Activated CD4-positive, alpha-beta T cell treated with anti-CD3 and anti-CD28 coated beads, Interleukin-2, amount 10 ng/mL, durations not matched to agents 24 days and 14 days (primary cell): Measurements from ENCODE around the gene ACE. TPM values are rescaled to one million over a fixed set of nuclear protein-coding genes. Genes with fewer than 3 reads are reported as not detected.

Experiments used
- DNase-seq: peaks from one replicate; pipeline ENCODE4 v3.0.0; 2022
- H3K27ac Mint-ChIP-seq: one replicate; pipeline ENCODE4 v1.8.0; 2022; ENCODE audit warnings: mild to moderate bottlenecking, mixed read lengths
- H3K27me3 Mint-ChIP-seq: one replicate; pipeline ENCODE4 v1.8.0; 2022; ENCODE audit warnings: mixed read lengths
- H3K36me3 Mint-ChIP-seq: one replicate; pipeline ENCODE4 v1.8.0; 2022; ENCODE audit warnings: low read depth, mild to moderate bottlenecking, mixed read lengths
- H3K4me1 Mint-ChIP-seq: one replicate; pipeline ENCODE4 v1.8.0; 2021; ENCODE audit warnings: mixed read lengths
- H3K4me3 Mint-ChIP-seq: one replicate; pipeline ENCODE4 v1.8.0; 2022; ENCODE audit warnings: mild to moderate bottlenecking, moderate library complexity, mixed read lengths
- H3K9me3 Mint-ChIP-seq: one replicate; pipeline ENCODE4 v1.8.0; 2021; ENCODE audit warnings: mixed read lengths
- intact Hi-C: fragments of 100-400 bp; cut with micrococcal nuclease; formaldehyde crosslinking; loops from one replicate; pipeline ENCODE4 v1.15.1; 2023
- total RNA-seq: library from RNA; stranded (reverse); gene quantifications from 2 replicates; pipeline ENCODE4 v1.2.3, GENCODE V29; 2022

Gene ACE
- total RNA-seq, 1 donor from 2014 or later = not detected

DNA sequence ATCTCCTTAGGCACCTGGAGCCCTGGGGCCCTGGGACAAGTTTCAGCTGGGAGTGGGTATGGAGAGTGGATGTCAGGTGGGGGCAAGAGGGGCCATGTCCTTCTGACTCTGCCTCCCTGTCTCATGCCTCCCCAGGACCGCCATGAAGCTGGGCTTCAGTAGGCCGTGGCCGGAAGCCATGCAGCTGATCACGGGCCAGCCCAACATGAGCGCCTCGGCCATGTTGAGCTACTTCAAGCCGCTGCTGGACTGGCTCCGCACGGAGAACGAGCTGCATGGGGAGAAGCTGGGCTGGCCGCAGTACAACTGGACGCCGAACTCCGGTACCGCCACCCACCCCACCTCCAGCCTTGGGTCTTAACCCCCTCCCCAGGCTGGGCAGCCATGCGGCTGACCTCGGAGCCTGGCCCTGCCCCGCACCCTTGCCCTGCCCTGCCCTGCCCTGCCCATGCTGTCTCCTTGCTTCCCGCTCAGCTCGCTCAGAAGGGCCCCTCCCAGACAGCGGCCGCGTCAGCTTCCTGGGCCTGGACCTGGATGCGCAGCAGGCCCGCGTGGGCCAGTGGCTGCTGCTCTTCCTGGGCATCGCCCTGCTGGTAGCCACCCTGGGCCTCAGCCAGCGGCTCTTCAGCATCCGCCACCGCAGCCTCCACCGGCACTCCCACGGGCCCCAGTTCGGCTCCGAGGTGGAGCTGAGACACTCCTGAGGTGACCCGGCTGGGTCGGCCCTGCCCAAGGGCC lies 20.0 kb downstream of the ACE start:
- H3K36me3 Mint-ChIP-seq = no peaks in the 10 kb centered on the region
- no peak overlapping the region for H3K4me3 Mint-ChIP-seq
- intact Hi-C loops = no loop called here
- DNase-seq = no peak
- H3K9me3 Mint-ChIP-seq = no peaks in the 10 kb centered on the region
- no peak overlapping the region for H3K27ac Mint-ChIP-seq
- H3K27me3 Mint-ChIP-seq = peaks cover 11% of the 10 kb centered on the region
- H3K4me1 Mint-ChIP-seq = peaks cover 4% of the 10 kb centered on the region

DNA sequence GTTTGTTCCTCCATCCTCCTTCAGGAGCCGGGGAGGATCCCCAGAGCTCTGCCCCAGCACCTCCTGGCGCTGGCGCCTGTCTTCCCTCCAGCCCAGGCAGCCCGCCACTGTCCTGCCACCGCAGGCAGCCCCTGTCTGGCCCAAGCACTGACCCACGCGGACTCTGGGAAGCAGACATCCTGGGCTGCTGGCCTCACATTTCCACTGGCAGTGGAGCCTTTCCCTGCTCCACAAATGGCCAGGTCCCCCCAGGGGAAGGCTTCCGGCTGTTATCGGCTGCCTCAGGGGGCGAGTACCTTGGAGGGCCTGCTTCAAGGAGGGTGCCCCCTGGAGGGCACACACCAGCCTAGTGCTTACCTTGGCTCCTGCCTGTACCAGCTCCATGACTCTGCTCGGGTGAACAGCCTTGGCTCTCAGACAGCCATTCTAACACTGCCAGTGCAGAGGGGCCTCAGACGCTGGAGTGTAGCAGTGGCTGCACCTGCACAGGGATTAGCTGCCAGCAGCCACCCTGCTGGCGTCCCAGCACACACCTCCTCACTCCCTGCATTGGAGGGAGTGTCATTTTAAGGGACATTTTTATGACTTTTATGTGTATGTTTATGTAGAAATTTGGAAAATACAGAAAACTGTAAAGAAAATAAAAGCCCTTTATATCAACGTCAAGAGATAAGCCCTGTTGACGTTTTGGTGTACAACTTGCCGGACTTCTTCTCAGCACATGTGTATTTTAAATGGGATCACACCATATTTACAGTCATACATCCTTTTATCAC lies 21.0 kb downstream of the ACE start:
- DNase-seq = no peak
- H3K27ac Mint-ChIP-seq = no peak overlapping the region
- H3K36me3 Mint-ChIP-seq = no peaks in the 10 kb centered on the region
- peaks cover 18% of the 10 kb centered on the region for H3K27me3 Mint-ChIP-seq
- peaks cover 4% of the 10 kb centered on the region for H3K4me1 Mint-ChIP-seq
- intact Hi-C loops = loop anchor here (1.0 kb wide), 1 partner anchor 46 kb away; no protein-coding TSS in a partner anchor
- H3K4me3 Mint-ChIP-seq = no peak overlapping the region
- H3K9me3 Mint-ChIP-seq = no peaks in the 10 kb centered on the region

DNA sequence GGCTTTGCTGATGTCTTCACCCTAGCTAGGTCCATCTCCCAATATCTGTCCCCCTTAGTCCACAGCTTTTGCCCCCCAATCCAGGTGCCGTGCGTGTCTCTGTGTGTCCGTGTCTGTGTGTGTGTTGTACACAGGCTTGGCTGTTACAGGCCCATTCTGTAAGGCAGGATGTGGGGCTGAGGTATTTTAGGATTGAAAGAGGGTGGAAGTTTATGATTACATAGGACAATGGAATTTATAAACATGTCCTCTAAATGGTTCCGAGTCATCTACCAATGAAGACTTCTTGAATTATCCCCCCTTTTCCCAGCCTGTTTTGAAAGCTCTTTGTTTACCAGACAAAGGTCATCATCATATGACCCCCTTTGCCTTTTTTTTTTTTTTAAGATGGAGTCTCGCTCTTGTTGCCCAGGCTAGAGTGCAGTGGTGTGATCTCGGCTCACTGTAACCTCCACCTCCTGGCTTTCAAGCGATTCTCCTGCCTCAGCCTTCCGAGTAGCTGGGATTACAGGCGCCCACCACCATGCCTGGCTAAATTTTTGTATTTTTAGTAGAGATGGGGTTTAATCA lies 21.9 kb downstream of the ACE start:
- intact Hi-C loops = loop anchor here (1.0 kb wide), 1 partner anchor 46 kb away; no protein-coding TSS in a partner anchor
- peaks cover 4% of the 10 kb centered on the region for H3K4me1 Mint-ChIP-seq
- DNase-seq = no peak
- H3K27me3 Mint-ChIP-seq = peaks cover 24% of the 10 kb centered on the region
- no peaks in the 10 kb centered on the region for H3K9me3 Mint-ChIP-seq
- no peaks in the 10 kb centered on the region for H3K36me3 Mint-ChIP-seq
- no peak overlapping the region for H3K4me3 Mint-ChIP-seq
- no peak overlapping the region for H3K27ac Mint-ChIP-seq

DNA sequence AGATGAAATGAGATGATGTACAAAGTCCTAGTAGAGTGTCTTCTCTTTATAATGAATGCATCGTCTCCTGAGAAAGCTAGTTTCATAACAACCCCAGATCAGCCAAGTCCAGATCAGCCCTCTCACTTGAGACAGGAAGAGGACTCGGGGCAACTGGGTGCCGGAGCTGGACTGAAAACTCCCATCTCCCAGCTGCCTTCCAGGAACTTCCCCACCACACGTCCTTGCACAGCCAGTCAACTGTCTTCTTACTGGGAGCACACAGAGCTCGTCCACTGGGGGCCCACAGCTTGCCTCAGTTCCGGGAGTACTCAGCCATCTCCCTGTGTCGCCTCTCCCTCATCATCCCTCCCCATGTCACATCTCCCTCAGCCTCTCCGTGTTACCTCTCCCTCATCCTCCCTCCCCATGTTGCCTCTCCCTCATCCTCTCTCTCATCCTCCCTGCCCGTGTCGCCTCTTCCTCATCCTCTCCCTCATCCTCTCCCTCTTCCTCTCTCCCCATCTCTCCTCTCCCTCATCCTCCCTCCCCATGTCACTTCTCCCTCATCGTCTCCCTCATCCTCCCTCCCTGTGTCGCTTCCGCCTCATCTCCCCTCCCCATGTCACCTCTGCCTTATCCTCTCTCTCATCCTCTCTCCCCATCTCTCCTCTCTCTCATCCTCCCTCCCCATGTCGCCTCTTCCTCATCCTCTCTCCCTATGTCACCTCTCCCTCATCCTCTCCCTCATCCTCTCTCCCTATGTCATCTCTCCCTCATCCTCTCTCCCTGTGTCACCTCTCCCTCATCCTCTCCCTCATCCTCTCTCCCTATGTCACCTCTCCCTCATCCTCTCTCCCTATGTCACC lies 23.9 kb downstream of the ACE start:
- H3K9me3 Mint-ChIP-seq = peaks cover 9% of the 10 kb centered on the region
- H3K27ac Mint-ChIP-seq = no peak overlapping the region
- H3K4me3 Mint-ChIP-seq = no peak overlapping the region
- H3K36me3 Mint-ChIP-seq = no peaks in the 10 kb centered on the region
- peaks cover 4% of the 10 kb centered on the region for H3K4me1 Mint-ChIP-seq
- no peak for DNase-seq
- intact Hi-C loops = no loop called here
- H3K27me3 Mint-ChIP-seq = peaks cover 34% of the 10 kb centered on the region

DNA sequence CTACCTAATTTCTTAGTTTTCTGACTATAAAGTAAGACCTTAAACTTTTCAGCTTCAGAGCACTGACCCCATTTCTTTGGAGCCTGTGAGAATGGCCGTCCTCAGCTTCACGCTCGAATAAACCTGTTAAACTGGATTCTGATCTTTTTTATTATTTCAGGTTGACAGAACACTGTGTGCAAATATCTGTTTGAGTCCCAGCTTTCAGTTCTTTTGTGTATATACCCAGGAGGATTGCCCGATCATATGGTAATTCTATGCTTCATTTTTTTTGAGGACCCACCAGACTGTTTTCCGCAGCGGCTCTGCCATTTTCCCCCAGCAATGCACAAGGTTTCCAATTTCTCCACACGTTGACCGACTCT lies 26.5 kb downstream of the ACE start:
- peaks cover 9% of the 10 kb centered on the region for H3K9me3 Mint-ChIP-seq
- intact Hi-C loops = no loop called here
- peaks cover 34% of the 10 kb centered on the region for H3K27me3 Mint-ChIP-seq
- H3K36me3 Mint-ChIP-seq = no peaks in the 10 kb centered on the region
- DNase-seq = no peak
- H3K4me3 Mint-ChIP-seq = no peak overlapping the region
- H3K27ac Mint-ChIP-seq = no peak overlapping the region
- peaks cover 4% of the 10 kb centered on the region for H3K4me1 Mint-ChIP-seq

DNA sequence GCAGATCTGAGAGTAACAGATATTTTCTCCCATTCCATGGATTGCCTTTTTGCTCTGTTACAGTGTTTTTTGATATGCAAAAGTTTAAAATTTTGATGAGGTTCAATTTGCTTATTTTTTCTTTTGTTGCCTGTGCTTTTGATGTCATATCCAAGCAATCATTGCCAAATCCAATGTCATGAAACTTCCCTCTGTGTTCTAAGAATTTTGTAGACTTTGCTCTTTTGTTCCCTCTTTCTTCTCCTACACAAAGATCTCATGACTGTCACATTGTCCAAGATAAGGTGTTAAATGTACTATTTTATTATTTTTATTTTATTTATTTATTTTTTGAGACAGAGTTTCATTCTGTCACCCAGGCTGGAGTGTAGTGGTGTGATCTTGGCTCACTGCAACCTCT lies 27.4 kb downstream of the ACE start:
- H3K9me3 Mint-ChIP-seq = peaks cover 9% of the 10 kb centered on the region
- H3K4me1 Mint-ChIP-seq = peaks cover 4% of the 10 kb centered on the region
- H3K36me3 Mint-ChIP-seq = no peaks in the 10 kb centered on the region
- no peak for DNase-seq
- H3K27me3 Mint-ChIP-seq = peaks cover 34% of the 10 kb centered on the region
- H3K27ac Mint-ChIP-seq = no peak overlapping the region
- intact Hi-C loops = no loop called here
- H3K4me3 Mint-ChIP-seq = no peak overlapping the region

DNA sequence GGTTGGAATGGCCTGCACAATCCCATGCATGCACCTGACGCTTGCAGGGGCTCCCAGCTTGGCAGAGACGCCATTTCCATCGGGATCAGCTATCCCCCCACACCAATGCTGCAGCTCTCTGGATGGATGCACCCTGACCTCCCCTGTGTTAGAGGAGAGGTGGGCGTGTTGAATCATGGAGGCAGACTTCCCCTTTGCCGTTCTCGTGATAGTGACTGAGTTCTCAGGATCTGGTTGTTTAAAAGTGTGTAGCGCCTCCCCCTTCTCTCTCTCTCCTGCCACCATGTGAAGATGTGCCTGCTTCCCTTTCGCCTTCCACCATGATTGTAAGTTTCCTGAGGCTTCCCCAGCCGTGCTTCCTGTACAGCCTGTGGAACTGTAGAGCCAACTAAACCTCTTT lies 28.5 kb downstream of the ACE start:
- peaks cover 9% of the 10 kb centered on the region for H3K9me3 Mint-ChIP-seq
- H3K4me3 Mint-ChIP-seq = no peak overlapping the region
- no peak overlapping the region for H3K27ac Mint-ChIP-seq

DNA sequence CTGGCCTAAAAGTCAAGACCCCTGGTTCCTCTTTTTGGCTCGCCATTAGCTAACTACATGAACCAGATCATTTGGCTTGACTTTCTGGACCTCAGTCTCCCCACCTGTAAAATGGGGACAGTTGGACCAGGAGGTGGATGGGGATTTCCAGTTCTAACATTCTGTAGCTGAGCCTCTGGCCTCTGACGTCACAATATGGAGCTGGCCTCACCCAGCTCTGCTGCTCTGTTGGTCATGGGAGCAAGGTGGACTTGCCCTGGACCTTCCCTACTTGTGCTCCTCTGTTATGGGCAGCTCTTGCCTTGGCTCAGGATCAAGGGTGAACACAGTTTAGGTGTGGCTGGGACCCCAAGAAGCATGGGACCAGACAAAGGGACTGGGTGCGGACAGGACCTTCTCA lies 29.8 kb downstream of the ACE start:
- peaks cover 9% of the 10 kb centered on the region for H3K9me3 Mint-ChIP-seq
- no peak overlapping the region for H3K4me3 Mint-ChIP-seq
- no peaks in the 10 kb centered on the region for H3K36me3 Mint-ChIP-seq
- DNase-seq = no peak
- no peak overlapping the region for H3K27ac Mint-ChIP-seq
- H3K27me3 Mint-ChIP-seq = peaks cover 25% of the 10 kb centered on the region
- intact Hi-C loops = no loop called here
- H3K4me1 Mint-ChIP-seq = peaks cover under 1% of the 10 kb centered on the region

More for the DNA sequence above, 28.5 kb downstream of the ACE start:
- H3K4me1 Mint-ChIP-seq = peaks cover 4% of the 10 kb centered on the region
- peaks cover 34% of the 10 kb centered on the region for H3K27me3 Mint-ChIP-seq
- DNase-seq = no peak
- intact Hi-C loops = no loop called here
- no peaks in the 10 kb centered on the region for H3K36me3 Mint-ChIP-seq

DNA sequence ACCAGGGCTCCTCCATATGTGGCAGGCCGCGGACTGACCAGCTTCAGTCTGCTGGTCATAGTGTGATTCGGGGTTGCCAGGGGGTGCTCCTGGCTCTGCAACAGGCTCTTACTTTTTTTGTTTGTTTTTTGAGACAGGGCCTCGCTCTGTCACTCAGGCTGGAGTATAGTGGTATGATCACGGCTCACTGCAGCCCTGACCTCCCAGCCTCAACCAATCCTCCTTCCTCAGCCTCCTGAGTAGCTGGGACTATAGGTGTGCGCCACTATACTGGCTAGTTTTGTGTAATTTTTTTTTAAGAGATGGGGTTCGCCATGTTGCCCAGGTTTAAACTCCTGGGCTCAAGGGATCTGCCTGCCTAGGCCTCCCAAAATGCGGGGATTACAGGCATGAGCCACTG lies 34.5 kb downstream of the ACE start:
- Mint-ChIP-seq H3K4me1 (no peaks in the 10 kb centered on the region), H3K27me3 (peaks cover 3% of the 10 kb centered on the region), H3K27ac (no peak overlapping the region), H3K9me3 (no peaks in the 10 kb centered on the region), H3K4me3 (no peak overlapping the region), H3K36me3 (no peaks in the 10 kb centered on the region)
- DNase-seq = no peak
- intact Hi-C loops = no loop called here

DNA sequence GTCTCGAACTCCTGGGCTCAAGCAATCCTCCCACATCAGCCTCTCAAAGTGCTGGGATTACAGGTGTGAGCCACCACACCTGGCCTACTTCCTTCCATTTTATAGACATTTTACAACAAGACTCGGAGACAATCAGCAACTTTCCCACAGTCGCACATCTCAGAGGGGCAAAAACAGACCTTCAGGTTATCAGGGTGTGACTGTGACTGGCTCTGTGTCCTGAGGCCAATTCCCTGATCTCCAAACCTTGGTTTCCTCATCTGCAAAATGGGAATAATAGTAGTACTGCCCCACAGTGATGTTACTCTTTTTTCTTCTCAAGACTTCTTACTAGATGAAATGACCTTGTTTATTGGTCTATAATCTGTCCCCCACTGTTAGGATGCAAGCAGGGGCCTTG lies 35.5 kb downstream of the ACE start:
- Mint-ChIP-seq H3K27me3 (peaks cover 3% of the 10 kb centered on the region), H3K36me3 (no peaks in the 10 kb centered on the region), H3K4me3 (no peak overlapping the region), H3K9me3 (no peaks in the 10 kb centered on the region), H3K4me1 (peaks cover 6% of the 10 kb centered on the region), H3K27ac (no peak overlapping the region)
- intact Hi-C loops = no loop called here
- no peak for DNase-seq

DNA sequence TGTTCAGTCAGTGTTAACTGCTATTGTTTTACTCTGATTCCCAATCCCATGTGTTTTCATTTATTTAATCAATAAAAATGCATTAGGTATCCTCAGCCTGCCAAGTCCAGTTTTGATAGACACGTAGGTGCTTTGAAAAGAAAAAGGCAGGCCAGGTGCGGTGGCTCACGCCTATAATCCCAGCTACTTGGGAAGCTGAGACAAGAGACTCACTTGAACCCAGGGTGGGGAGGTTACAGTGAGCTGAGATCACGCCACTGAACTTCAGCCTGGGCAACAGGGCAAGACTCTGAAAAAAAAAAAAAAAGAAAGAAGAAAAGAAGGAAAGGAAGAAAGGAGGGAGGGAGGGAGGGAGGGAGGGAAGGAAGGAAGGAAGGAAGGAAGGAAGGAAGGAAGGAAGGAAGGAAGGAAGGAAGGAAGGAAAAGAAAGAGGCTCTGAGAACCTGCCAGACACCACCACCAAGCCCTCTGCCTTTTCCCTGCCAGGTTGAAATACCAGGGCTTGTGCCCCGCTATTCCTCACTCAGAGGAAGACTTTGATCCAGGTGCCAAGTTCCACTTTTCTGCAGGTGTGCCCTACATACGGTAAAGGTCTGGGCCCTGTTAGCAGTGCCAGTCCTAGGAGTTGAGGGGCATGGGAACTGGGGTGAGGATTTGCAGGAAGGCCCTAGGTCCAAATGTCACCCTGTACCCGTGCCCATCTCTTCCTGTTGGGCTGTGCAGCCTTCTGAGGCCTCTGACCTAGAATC lies 36.2 kb downstream of the ACE start:
- H3K27ac Mint-ChIP-seq = no peak overlapping the region
- no peak overlapping the region for H3K4me3 Mint-ChIP-seq
- intact Hi-C loops = no loop called here
- no peaks in the 10 kb centered on the region for H3K36me3 Mint-ChIP-seq
- peaks cover 3% of the 10 kb centered on the region for H3K27me3 Mint-ChIP-seq
- H3K4me1 Mint-ChIP-seq = peaks cover 6% of the 10 kb centered on the region
- H3K9me3 Mint-ChIP-seq = no peaks in the 10 kb centered on the region
- no peak for DNase-seq

DNA sequence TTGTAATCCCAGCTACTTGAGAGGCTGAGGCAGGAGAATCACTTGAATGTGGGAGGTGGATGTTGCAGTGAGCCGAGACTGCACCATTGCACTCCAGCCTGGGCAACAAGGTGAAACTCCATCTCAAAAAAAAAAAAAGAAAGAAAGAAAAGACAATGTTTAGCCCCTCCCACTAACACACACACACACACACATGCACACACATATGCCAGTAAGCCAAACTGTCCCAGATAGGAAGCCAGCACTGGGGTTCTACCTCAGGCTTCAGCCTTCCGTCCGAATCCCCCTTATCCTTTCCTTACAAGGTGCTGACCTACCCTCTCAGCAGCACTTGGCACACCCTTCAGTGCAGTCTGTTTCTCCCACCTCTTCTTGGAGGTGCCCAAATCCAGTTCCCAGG lies 37.6 kb downstream of the ACE start:
- no peaks in the 10 kb centered on the region for H3K9me3 Mint-ChIP-seq
- H3K27me3 Mint-ChIP-seq = peaks cover 3% of the 10 kb centered on the region
- peaks cover 6% of the 10 kb centered on the region for H3K4me1 Mint-ChIP-seq
- DNase-seq = no peak
- no peak overlapping the region for H3K4me3 Mint-ChIP-seq
- no peak overlapping the region for H3K27ac Mint-ChIP-seq
- no peaks in the 10 kb centered on the region for H3K36me3 Mint-ChIP-seq
- intact Hi-C loops = no loop called here

DNA sequence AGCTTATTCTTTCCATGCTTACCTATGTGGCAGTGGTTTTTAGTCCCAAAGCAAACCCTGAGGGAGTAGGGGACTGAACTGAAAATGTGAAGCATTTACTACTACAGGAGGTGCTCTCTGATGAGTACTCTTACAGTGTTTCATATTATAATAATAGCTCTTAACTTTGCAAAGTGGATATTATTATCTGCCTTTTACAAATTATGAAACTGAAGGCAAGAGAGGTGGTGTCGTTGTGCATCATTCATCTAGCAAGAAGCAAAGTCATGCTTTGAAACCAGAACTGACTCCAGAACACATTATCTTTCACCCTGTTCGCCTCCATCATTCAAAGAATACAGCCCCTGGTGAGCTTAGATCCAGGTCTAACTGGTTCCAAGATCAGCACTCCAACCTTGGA lies 38.1 kb downstream of the ACE start:
- intact Hi-C loops = no loop called here
- Mint-ChIP-seq H3K4me3 (no peak overlapping the region), H3K27me3 (peaks cover 4% of the 10 kb centered on the region)

More for the DNA sequence above, 38.1 kb downstream of the ACE start:
- Mint-ChIP-seq H3K9me3 (no peaks in the 10 kb centered on the region), H3K4me1 (peaks cover 6% of the 10 kb centered on the region), H3K27ac (no peak overlapping the region), H3K36me3 (no peaks in the 10 kb centered on the region)
- DNase-seq = no peak
